DMS 273 (cell line): Measurements from ENCODE around the gene GAB2.
"Not testable (repeated sequence)": the region's sequence is repeated elsewhere in the genome, so short reads cannot be mapped to it uniquely, and the experiment has no call there.

Experiments used
- DNase-seq: peaks from one replicate; lab custom pipeline; 2025; ENCODE audit not compliant: unreplicated experiment; lab: John Stamatoyannopoulos, UW

The GAB2 gene

GRCh38 chr11:78193806-78194205, 223.8 kb downstream of the GAB2 start:
- DNase-seq: no peak

GRCh38 chr11:78192911-78193351, 224.7 kb downstream of the GAB2 start:
- DNase-seq: no peak

- DNase-seq: peak; percentile 6
These were observed 225.3 kb downstream of the GAB2 start for GRCh38 chr11:78192223-78192719.

- DNase-seq: no peak
These were observed 226.6 kb downstream of the GAB2 start for GRCh38 chr11:78190871-78191538.

- DNase-seq: no peak
These were observed 227.2 kb downstream of the GAB2 start for GRCh38 chr11:78190374-78190773.

GRCh38 chr11:78189851-78190250, 227.8 kb downstream of the GAB2 start:
- no peak for DNase-seq

GRCh38 chr11:78189174-78189724, 228.4 kb downstream of the GAB2 start:
- DNase-seq: no peak

GRCh38 chr11:78188286-78189173, 229.1 kb downstream of the GAB2 start, which contains the start of the genes KCTD21 and USP35:
Gene KCTD21 (minus strand): TSS chr11:78188626. CDS start chr11:78174554, 14,072 bp downstream.
Gene USP35 (plus strand): TSS chr11:78188919. CDS start chr11:78196246, 7,327 bp downstream.
- peak; percentile 96 for DNase-seq

GRCh38 chr11:78187366-78188285, 230.0 kb downstream of the GAB2 start:
- no peak for DNase-seq

GRCh38 chr11:78181185-78181584, 236.4 kb downstream of the GAB2 start:
- DNase-seq: no peak

- DNase-seq: no peak
These were observed 236.9 kb downstream of the GAB2 start for GRCh38 chr11:78180751-78181150.

- no peak for DNase-seq
These were observed 238.1 kb downstream of the GAB2 start for GRCh38 chr11:78179459-78180071.

- peak; percentile 78 for DNase-seq
These were observed 240.4 kb downstream of the GAB2 start for GRCh38 chr11:78177216-78177615.

GRCh38 chr11:78176605-78177141, 240.9 kb downstream of the GAB2 start:
- DNase-seq: no peak

GRCh38 chr11:78175862-78176261, 241.8 kb downstream of the GAB2 start:
- DNase-seq: not testable (repeated sequence)

- no peak for DNase-seq
These were observed 245.7 kb downstream of the GAB2 start for GRCh38 chr11:78171951-78172350.

GRCh38 chr11:78170874-78171549, 246.6 kb downstream of the GAB2 start:
- DNase-seq: no peak

- no peak for DNase-seq
These were observed 247.2 kb downstream of the GAB2 start for GRCh38 chr11:78170413-78170812.
